Globus pallidus (tissue), 1 donor: ENCODE data around the gene IRAK3.
"Not testable (repeated sequence)": the region's sequence is repeated elsewhere in the genome, so short reads cannot be mapped to it uniquely, and the experiment has no call there.

Experiments
- DNase-seq: peaks from one replicate; pipeline ENCODE4 v3.0.0-alpha.2; 2015; ENCODE audit warnings: low spot score

IRAK3 gene

DNA sequence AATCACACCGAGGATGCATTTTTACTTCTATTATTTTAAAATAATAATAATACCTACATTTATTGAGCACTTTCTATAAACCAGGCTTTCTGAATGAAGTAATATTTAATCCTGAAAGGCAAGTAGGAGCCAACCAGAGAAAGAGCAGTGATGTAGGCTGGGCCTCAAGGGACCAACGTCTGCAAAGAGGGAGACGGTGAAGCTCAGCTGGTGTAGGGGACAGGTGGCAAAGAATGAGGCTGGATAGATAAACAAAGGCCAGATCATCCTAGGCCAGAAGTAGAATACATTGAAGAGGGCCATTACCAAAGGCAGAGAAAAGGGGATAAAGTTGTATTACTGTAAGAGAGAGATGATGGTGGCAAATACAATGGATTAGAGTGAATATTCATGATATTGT, 18.4 kb upstream of the IRAK3 start:
- no peak for DNase-seq

DNA sequence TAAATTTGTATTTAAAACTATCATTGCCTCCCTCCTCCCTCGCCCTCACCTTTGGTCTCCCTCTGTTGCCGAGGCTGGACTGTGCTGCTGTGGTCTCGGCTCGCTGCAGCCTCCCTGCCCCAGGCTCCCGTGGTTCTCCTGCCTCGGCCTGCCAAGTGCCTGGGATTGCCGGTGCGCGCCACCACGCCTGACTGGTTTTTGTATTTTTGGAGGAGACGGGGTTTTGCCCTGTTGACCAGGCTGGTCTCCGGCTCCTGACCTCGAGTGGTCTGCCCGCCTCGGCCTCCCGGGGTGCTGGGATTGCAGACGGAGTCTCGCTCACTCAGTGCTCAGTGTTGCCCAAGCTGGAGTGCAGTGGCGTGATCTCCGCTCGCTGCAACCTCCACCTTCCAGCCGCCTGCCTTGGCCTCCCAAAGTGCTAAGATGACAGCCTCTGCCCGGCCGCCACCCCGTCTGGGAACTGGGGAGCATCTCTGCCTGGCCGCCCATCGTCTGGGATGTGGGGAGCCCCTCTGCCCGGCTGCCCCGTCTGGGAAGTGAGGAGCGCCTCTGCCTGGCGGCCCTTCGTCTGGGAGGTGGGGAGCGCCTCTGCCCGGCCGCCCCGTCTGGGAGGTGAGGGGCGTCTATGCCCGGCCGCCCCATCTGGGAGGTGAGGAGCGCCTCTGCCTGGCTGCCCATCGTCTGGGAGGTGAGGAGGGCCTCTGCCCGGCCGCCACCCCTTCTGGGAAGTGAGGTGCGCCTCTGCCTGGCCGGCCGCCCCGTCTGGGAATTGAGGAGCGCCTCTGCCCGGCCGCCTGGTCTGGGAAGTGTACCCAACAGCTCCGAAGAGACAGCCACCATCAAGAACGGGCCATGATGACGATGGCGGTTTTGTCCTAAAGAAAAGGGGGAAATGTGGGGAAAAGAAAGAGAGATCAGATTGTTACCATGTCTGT, 14.4 kb upstream of the IRAK3 start:
- not testable (repeated sequence) for DNase-seq

DNA sequence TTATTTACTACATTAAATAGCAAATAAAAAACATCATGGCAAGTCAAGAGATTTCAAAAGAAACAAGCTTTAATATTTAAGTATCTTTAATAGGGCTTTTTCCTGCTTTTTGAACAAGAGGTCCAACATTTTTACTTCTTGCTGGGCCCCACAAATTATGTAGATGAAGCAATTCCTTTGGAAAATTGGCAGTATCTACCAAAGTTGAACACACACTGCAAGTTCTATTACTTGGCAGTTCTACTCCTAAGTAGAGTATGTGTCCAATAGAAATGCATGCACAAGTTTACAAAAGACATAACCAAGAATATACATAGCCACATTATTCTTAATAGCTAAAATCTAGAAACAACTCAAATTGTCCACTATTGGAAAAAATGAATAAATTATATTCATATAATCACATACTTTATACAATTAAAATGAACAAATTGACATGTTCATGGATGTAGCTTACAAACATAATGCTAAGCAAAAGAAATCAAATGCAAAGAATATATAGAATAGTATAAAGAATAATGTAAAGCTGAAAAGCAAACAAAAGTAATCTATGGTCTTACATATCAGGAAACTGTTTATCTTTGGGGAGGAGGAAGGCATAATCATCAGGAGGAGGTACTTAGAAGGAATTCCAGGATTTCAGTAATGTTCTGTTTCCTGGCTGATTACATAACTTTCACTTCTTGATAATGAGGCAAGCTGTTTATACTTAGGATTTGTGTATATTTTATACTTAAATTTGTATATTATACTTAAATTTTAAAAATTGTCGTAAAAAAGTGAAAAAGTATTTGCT, 12.7 kb upstream of the IRAK3 start:
- DNase-seq = no peak

DNA sequence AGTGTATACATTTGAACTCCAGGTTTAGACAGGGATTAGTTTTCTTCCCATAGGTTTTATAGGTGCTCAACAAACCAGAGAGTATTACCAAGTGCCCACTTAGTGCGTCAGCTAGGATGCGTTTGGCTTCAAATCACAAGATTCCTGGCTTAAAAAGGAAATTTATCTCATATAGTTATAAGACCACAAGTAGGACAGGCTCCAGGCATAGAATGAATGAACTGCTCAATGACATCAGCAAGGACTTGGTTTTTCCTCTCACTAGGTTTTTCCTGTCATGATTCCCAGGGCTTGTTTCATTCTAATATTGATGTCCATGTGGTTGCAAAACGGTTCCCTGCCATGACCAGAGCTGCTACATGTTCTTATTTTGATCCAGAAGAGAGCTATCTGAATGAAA, 6.1 kb upstream of the IRAK3 start:
- DNase-seq = no peak

DNA sequence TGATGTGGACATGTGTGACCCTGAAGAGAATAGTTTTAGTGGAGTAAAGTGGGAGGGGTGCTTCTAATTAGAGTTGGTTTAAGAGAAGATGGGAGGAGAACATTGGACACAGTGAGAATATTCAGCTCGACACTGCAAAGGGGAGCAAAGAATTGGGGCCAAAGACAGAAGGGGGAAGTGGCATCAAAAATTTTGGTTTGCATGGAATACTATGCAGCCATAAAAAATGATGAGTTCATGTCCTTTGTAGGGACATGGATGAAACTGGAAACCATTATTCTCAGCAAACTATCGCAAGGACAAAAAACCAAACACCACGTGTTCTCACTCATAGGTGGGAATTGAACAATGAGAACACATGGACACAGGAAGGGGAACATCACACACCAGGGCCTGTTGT, 4.2 kb upstream of the IRAK3 start:
- not testable (repeated sequence) for DNase-seq

DNA sequence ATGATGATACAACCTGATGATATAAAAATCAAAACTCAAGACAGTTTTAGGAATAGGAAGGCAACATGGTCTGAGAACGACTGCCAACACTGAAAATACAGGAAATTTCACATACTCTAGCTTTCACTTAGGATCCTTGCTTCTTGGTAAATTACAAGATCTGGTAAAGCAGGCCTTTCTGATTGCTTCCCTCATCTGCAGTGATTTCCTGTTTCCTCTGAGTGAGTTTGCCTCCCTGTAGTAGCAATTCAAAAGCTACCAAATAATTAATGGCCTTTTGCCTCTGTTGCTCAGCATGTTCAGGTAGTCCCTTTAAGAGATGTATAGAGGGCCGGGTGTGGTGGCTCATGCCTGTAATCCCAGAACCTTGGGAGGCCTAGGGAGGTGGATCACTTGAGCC, 2.0 kb upstream of the IRAK3 start:
- DNase-seq = no peak

DNA sequence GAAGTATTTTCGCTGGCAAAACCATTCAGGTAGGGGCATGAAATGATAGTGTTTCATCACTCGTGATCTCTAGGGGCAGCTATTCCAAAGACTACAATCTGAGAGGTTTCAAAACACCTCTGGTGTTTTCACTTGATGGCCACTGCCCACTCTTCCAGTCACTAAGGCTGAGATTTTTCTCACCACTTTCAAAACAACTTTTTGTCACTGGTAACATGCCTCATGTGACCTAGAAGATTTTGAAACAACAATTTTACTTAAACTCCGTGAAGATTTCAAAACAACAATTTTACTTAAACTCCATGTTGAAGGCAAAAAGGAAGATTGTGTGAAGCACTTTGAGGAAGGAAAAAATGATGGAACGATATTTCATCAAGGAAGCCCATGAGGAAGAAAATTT, 1.2 kb upstream of the IRAK3 start:
- DNase-seq = no peak

DNA sequence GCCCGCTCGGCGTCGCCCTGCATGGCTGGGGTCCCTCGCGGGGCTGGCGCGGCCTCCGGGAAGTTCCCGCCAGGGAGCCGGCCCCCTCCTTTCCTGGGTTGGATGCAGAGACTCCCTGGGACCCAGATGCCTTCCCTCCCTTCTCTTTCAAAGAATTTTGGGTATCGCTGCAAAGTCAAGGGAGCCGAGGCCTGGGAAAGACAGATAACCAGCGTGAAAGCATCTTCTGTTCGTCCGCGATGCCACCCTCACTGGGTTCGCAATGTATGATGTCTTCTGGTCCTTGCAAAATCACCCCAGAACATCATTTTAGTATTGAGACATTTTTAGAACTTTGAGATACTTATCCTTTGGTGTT, 451 bp downstream of the IRAK3 start:
- no peak for DNase-seq

DNA sequence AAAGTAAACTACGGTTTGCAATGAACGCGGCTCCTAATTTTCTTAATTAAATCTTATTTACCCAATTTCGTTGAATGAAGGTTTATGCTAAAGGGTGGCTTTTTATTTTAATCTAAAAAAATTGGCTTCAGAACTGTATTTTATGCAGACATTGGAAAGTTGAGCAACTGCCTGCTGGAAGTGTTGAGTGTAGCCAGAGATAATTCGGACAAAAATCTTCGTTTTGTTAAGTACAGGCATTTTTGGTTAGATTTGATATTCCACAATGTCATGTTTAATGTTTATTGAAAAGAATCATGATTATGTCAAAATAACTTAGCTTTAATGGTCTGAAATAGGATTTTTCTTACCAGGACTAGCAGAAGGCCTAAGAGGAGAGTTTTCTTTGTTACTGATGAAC, 875 bp downstream of the IRAK3 start:
- DNase-seq = no peak

DNA sequence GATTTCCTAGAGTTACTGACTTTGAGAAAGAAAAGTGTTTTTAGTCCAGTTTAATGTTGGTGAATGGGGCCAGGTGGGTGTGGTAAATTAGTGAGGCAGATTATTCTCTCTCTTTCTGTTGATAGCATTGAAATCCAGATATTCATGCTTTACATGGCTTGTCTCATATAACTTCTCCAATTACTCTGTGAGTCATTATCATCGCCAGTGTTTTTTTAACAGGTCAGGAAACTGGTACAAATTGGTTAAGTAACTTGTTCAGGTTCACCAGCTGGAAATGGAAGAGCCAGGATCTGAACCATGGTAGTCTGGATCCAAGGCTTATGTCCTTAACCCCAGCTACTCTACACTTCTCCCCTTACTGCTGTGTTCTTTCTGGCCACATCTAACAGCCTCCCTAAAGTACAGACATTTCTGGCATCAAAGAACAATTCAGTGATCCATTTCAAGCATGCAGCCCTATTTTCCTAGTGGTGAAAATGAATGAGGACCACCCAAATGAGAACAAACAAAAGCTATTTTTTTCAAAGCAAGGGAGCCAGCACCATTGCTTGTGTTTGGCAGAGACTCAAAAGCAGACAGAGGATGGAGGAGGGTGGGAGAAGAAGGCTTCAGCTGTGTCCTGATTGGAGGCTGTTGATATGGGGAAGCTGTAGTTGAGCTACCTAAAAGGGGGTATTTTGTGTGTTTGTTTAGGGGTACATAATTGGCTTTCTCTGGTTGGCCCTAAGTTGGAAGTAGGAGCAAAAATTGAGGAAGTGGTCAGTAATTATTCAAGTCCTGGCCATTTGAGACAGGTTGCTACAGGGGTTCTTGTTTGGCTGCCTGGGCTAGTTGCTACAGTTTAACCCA, 1.7 kb downstream of the IRAK3 start:
- no peak for DNase-seq

DNA sequence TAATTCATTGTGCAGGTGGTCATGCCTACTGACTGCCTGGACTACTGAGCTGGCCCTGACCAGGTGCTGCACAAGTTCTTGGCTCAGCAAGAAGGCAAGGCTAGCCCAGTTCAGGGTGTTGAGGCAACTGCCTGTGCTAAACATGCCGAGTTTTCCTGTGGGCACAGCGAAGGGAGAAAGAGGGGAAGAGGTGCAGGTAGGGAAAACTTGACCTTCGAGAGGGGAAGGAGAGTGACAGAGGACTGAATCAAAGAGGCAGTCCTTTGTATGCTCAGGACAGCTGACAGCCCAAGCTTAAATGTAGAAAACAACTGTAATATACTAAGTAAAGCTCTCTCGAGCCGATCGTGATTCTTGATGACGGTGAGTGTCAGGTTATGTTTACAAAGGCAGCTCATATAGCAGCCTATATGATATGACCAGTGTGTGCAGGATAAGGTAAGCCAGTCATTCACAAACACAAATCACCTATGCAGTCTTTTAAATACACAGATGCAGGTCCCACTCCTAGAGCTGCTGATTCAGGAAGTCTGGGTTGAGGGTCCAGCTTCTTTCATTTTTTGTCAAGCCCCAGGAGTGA, 2.6 kb downstream of the IRAK3 start:
- DNase-seq = no peak

DNA sequence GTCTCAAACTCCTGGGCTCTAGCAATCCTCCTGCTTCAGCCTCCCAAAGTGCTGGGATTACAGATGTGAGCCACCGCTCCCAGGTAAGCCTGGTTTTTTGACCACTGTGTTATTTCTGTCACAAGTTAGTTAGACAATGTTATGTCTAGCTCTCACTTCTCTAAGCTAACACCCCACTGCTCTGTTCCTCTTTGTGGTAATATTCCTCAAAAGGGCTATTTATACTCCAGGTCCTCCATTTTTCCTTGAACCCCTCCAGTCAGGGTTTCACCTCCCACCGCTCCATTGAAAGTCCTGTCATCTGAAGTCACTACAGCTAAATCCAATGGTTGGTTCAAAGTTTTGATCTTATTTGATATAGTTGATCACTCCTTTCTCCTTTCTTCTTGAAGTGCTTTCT, 5.1 kb downstream of the IRAK3 start:
- DNase-seq = no peak

DNA sequence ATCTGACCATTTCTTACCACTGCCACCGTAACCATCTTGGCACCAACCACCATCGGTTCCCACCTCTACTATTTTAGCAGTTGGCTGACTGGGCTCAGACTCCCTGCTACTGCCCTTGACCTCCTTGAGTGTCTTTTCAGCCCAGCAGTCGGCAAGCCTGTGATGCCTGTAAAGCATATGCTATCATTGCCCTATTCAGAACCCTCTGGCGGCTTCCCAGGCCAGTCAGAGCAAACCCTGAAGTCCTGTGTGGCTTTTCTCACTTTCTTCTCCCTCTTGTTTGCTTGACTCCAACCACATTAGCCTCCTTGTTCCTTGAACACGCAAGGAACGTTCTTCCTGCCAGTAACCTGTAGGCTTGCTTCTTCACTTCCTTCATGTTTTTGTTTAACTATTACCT, 6.2 kb downstream of the IRAK3 start:
- DNase-seq = no peak

DNA sequence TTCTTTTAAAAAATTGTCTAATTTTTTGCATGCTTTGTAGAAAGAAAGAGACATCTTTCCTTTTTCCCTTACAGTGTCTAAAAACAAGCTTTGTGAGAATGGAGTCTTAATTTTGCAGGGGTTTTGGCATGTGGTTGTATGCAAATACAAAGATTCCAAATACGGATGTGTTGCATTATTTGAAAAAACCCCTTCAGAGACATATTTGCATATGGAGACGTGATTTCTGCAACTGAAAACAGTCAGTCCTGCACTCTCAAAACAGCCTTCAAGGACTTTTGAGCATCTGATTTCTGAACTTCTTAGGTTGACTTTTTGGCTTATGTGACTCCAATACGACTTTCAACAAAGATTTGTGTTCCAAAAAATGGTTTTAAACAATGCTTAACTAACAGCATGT, 7.8 kb downstream of the IRAK3 start:
- no peak for DNase-seq

DNA sequence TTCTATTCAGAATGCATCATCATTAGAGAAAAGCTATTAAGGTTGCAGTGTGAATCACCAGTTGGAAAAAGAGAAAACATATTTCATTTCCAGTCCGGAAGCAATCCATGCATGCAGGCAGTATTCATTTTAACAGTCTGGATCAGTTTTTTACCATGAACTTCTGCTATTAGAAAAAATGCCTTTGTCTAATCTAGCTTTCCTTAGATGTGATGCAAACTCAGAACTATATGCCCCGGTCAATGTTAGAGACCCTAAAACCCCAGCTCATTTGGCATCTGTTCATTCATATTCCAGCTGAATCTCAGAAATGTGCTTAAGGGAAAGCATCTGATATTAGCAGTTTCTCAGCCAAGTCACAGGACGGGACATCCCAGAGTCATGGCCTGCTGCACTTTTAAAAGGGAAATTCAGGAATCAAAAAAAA, 8.5 kb downstream of the IRAK3 start:
- DNase-seq = no peak

DNA sequence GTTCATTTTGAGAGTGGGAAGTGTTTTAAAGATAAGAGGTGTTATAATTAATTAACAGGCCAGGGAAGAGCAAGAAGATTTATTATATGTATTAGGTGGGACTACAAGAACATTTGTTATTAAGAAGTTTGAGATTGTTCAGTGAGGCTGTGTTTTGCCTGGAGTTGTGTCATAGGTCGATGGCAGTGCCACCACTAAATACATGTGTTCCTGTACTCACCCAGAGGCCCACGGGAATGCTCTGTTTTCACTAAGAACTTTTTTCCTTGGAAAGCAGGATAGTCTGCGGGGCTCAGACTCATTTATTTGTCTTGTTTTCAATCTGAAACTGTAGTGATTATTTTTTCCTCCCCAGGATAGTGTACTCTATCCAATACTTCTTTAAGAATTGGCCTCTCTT, 10.1 kb downstream of the IRAK3 start:
- no peak for DNase-seq

DNA sequence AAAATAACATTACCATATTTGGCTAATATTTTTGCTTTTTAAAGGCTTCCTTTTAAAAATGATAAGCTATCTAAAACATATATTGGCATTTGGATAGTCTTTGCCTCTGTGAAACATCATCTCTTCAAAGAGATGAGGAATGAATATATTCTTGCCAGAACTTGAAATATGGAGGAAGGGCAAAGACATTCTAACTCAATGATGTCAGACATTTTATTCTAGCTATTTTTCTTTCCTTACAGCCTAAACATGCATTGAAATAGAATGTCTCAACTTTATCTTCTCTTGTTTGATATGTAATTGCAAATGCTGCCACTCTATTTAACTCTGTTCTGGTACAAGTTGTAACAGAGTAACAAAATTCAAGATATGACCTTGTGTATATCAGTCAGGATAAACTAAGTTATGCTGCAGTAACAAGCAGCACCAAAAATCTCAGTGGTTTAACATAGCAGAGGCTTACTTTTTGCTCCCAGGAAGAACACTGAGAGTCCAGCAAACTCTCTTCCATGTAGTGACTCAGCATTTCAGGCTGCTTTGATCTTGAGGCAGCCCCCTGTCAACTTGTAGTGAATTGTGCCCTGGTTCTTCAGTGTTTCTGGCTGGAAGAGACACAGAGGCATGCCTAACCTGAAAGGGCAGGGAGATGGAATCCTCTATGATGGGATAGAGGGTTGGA, 11.0 kb downstream of the IRAK3 start:
- DNase-seq = no peak

DNA sequence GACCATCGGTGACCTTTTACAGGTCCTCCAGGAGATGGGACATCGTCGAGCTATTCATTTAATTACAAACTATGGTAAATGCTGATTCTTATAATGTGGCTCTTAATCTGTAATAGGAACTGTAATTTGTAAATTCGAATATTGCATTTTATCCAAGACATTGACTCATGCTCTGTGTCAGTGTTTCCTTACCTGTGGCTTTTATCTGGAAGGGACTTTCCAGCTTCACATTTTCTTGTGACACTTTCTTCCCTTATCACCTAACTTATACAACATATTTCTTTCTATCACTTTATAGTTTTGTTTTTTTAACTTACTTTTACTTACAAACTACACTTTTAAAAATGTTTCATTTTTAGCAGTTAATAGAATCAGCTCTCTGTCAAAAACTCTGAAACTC, 14.8 kb downstream of the IRAK3 start:
- no peak for DNase-seq

DNA sequence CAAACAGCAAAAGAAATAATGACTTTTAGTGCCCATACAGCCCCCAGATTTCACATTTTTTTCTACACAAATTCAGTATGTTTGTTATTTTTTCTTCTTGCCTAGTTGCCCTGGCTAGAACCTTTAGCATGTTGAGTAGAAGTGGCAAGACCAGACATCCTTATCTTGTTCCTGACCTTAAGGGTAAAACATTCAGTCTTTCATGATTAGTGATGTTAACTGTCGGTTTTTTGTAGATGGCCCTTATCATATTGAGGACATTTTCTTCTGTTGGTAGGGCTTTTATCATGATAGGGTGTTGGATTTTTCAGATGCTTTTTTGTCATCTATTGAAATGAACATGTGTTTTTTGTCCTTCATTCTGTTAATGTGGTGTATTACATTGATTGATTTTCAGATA, 17.1 kb downstream of the IRAK3 start:
- no peak for DNase-seq

DNA sequence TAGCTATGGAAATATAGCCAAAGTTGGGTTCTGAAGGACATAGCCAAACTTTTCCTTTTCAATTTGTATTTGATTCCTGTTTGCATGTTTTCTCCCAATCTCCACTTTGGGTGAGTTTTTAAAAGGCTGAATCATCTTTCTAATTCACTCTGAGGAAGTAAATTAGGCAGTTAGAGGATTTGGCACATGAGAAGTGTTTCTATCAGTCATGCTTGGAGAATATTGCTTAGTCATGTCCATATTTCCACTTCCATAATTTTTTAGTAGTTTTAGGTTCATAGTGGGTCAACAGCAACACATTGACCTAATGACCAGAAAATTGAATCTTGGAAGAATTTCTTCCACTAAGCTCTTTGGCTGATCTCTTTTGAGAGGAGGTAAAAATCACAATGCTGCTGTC, 21.8 kb downstream of the IRAK3 start:
- DNase-seq = no peak

DNA sequence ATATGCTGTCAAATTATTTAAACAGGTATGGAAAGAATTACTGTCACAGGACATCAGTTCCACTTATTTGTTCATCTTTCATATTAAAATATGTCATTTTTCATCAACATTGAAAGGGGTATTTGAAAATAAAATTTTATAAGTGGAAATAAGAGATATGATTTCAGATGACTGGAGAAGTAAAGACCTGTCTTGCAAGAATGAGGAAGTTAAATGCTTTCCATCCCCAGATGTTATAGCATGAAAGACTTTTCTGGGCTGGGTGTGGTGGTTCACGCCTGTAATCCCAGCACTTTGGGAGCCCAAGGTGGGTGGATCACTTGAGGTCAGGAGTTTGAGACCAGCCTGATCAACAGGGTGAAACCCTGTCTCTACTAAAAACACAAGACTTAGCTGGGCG, 22.6 kb downstream of the IRAK3 start:
- DNase-seq = not testable (repeated sequence)
